GM21529 (cell line): ENCODE measurements around the gene SPINT1.

Source experiments
- ATAC-seq: cut with Tn5 transposase; IDR thresholded peaks from one replicate; pipeline ENCODE4 v1.9.1; 2021; ENCODE audit not compliant: unreplicated experiment

Gene SPINT1

GRCh38 chr15:40828447-40829036 is 15.3 kb upstream of the SPINT1 start, which contains the start of gene PPP1R14D:
Gene PPP1R14D, minus strand, starts transcription at chr15:40828708. Its CDS starts 67 bp downstream, at chr15:40828641.
- no peak for ATAC-seq

- no peak for ATAC-seq
These were observed 14.7 kb upstream of the SPINT1 start for GRCh38 chr15:40829115-40829514.

GRCh38 chr15:40830884-40831283 is 13.0 kb upstream of the SPINT1 start:
- ATAC-seq, result no peak

GRCh38 chr15:40831861-40832260 is 12.0 kb upstream of the SPINT1 start:
- ATAC-seq, result no peak

- ATAC-seq, result no peak
These were observed 10.9 kb upstream of the SPINT1 start for GRCh38 chr15:40832903-40833302.

GRCh38 chr15:40836020-40836419 is 7.8 kb upstream of the SPINT1 start:
- no peak for ATAC-seq

GRCh38 chr15:40838756-40839155 is 5.1 kb upstream of the SPINT1 start:
- no peak for ATAC-seq

GRCh38 chr15:40841741-40842140 is 2.1 kb upstream of the SPINT1 start:
- ATAC-seq, result no peak

- ATAC-seq, result no peak
These were observed 475 bp upstream of the SPINT1 start for GRCh38 chr15:40843261-40843884.

GRCh38 chr15:40844696-40845030 is 815 bp downstream of the SPINT1 start:
- no peak for ATAC-seq

GRCh38 chr15:40845036-40845435 is 1.2 kb downstream of the SPINT1 start:
- no peak for ATAC-seq

- no peak for ATAC-seq
These were observed 1.9 kb downstream of the SPINT1 start for GRCh38 chr15:40845511-40846284.

- peak; percentile 10 for ATAC-seq
These were observed 3.0 kb downstream of the SPINT1 start for GRCh38 chr15:40846841-40847222.

GRCh38 chr15:40847223-40847961 is 3.5 kb downstream of the SPINT1 start:
- ATAC-seq, result peak; percentile 69

GRCh38 chr15:40850576-40851112 is 6.8 kb downstream of the SPINT1 start:
- ATAC-seq, result no peak

GRCh38 chr15:40852529-40852928 is 8.7 kb downstream of the SPINT1 start:
- no peak for ATAC-seq

- ATAC-seq, result no peak
These were observed 9.5 kb downstream of the SPINT1 start for GRCh38 chr15:40853241-40853890.

- ATAC-seq, result no peak
These were observed 10.3 kb downstream of the SPINT1 start for GRCh38 chr15:40854161-40854560.

GRCh38 chr15:40855706-40856234 is 11.9 kb downstream of the SPINT1 start:
- ATAC-seq, result no peak

GRCh38 chr15:40856746-40857145 is 12.9 kb downstream of the SPINT1 start:
- ATAC-seq, result no peak
